OCI-LY7 (cell line): ENCODE measurements around the gene DOCK1.

ENCODE experiments used
- EZH2phosphoT487 ChIP-seq: fragments of 200-600 bp; sonication (generic); IDR thresholded peaks from 2 replicates; pipeline ENCODE4 v1.6.1; 2018; ENCODE audit warnings: low read depth, borderline replicate concordance, mild to moderate bottlenecking, mixed run types, antibody characterized with exemption, low read length, moderate library complexity, mixed read lengths
- TF ChIP-seq, protein P1 (sequence below): fragments of 200-600 bp; sonication (generic); conservative IDR thresholded peaks from 2 replicates; pipeline ENCODE4 v1.5.1; 2014; ENCODE audit warnings: mild to moderate bottlenecking, antibody characterized with exemption, low read length, moderate library complexity, mixed read lengths

DNA sequence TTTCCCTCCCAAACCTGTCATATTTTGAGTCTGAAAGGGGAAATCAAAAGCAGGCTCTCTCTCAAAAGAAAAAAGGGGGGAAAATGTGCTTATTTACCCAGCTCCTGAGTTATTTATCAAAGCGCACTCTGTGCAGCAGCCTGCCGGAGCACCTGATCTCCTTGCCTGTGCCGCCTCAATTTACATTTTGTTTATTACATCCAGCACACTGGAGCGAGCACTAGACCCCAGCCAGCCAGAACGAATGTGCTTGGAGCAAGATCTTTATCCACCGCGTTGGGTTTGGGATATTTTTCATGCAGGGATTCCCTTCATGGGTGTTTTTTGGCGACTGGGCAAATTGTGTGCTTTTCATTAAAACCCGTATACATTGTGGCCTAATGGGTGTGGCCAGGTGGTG, 453.1 kb downstream of the DOCK1 start:
- TF ChIP-seq, protein P1, sequence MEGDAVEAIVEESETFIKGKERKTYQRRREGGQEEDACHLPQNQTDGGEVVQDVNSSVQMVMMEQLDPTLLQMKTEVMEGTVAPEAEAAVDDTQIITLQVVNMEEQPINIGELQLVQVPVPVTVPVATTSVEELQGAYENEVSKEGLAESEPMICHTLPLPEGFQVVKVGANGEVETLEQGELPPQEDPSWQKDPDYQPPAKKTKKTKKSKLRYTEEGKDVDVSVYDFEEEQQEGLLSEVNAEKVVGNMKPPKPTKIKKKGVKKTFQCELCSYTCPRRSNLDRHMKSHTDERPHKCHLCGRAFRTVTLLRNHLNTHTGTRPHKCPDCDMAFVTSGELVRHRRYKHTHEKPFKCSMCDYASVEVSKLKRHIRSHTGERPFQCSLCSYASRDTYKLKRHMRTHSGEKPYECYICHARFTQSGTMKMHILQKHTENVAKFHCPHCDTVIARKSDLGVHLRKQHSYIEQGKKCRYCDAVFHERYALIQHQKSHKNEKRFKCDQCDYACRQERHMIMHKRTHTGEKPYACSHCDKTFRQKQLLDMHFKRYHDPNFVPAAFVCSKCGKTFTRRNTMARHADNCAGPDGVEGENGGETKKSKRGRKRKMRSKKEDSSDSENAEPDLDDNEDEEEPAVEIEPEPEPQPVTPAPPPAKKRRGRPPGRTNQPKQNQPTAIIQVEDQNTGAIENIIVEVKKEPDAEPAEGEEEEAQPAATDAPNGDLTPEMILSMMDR: no peak
- no peak for TF ChIP-seq EZH2phosphoT487
